ENCODE measurements around the gene PLXNA1. TPM values are rescaled to one million over a fixed set of nuclear protein-coding genes. Genes with fewer than 3 reads are reported as not detected.

The PLXNA1 gene
- total and polyA plus RNA-seq, 9 of the 15 experiments (the other 6 are each of a cell fraction or from before 2014, with no cell fraction given) = 0.23 to 59.9 (median 16.8) TPM

GRCh38 chr3:126938520-126939337, 44.2 kb upstream of the PLXNA1 start (continued):
- no peak for TF ChIP-seq ILK (tag; IDR thresholded peaks at IDR 0.05; ENCODE audit: borderline replicate concordance, low read depth)
- TF ChIP-seq TSHZ1 (CRISPR knock-in tag; IDR thresholded peaks at IDR 0.05) = no peak
- no peak for TF ChIP-seq SAP30 (IDR thresholded peaks at IDR 0.05; ENCODE audit: borderline replicate concordance, insufficient read depth, low read depth, low read length, poor library complexity, severe bottlenecking)

GRCh38 chr3:126939338-126939718, 43.6 kb upstream of the PLXNA1 start:
- H3K4me1 ChIP-seq (replicated peaks in 1 of 2; ENCODE audit: control insufficient read depth in 2 of 2, insufficient read depth in 2 of 2, low read length in 2 of 2) = peaks cover 3 to 9% of the 10 kb centered on the region in 2 experiments; a peak in 4 of 5 replicates
- ChIA-PET CTCF (ENCODE audit: low intra/inter-chr PET ratio) (no interaction called here), POLR2A (interaction anchor here (0.8 to 1.2 kb wide), 2 partner anchors 12 to 25 kb away, joined by 3 to 4 read pairs; no protein-coding TSS in a partner anchor)
- in situ Hi-C loops (cut with MboI) (no loop called here), intact Hi-C loops (cut with micrococcal nuclease) (no loop called here)
- no peaks in the 10 kb centered on the region for H3K79me2 ChIP-seq (ENCODE audit: control insufficient read depth, insufficient read depth, low read length)
- no peak for ATAC-seq
- H2AFZ ChIP-seq (ENCODE audit: low read depth, low read length) = no peak overlapping the region
- H3K4me3 ChIP-seq = no peak overlapping the region
- H3K9ac ChIP-seq (ENCODE audit: insufficient read depth in 1 of 2, low read depth in 2 of 2, low read length in 2 of 2) = no peak overlapping the region
- no peak overlapping the region for H3K27ac ChIP-seq (ENCODE audit: extremely low read depth, low read depth, low read length)
- no peaks in the 10 kb centered on the region for H3K36me3 ChIP-seq (ENCODE audit: control insufficient read depth, insufficient read depth, low read length)
- H3K9me1 ChIP-seq (ENCODE audit: control insufficient read depth, insufficient read depth, low read length) = no peaks in the 10 kb centered on the region
- H4K20me1 ChIP-seq (replicated peaks; ENCODE audit: control insufficient read depth, insufficient read depth, low read length) = no peaks in the 10 kb centered on the region
- 57% methylated on average over 4 of the region's 4 CpGs for WGBS (ENCODE audit: insufficient coverage, low coverage, missing lambda C conversion rate)
- no peak overlapping the region for H3K4me2 ChIP-seq (ENCODE audit: insufficient read depth, low read length)
- H3K9me3 ChIP-seq (replicated peaks; ENCODE audit: control insufficient read depth, insufficient read depth, low read depth, low read length) = no peaks in the 10 kb centered on the region
- no peak for FAIRE-seq
- no peaks in the 10 kb centered on the region for H3K27me3 ChIP-seq (ENCODE audit: control insufficient read depth in 2 of 2, insufficient read depth in 2 of 2, low read length in 2 of 2)
- BruUV-seq (replicated peaks) = no TSS peak
- no peak for DNase-seq (ENCODE audit: extremely low read depth in 1 of 4, low spot score in 3 of 4)
- TF ChIP-seq THRAP3 (IDR thresholded peaks at IDR 0.05; ENCODE audit: borderline replicate concordance) = no peak
- no peak for TF ChIP-seq SMARCC2 (IDR thresholded peaks at IDR 0.05; ENCODE audit: low read depth)
- no peak for TF ChIP-seq ERF (CRISPR knock-in tag; IDR thresholded peaks at IDR 0.05)
- no peak for TF ChIP-seq COPS2 (conservative IDR thresholded peaks at IDR 0.05)
- no peak for TF ChIP-seq SP1 (CRISPR knock-in tag; IDR thresholded peaks at IDR 0.05)
- TF ChIP-seq ZNF592 (IDR thresholded peaks at IDR 0.05) = no peak
- TF ChIP-seq ETS1 (conservative IDR thresholded peaks at IDR 0.05; ENCODE audit: control insufficient read depth, low read depth, low read length) = no peak

All from K562 (cell line).